ENCODE data around the gene AP2M1.

GRCh38 chr3:184129012-184129411, 45.6 kb upstream of the AP2M1 start:
- TF ChIP-seq CTCF (optimal IDR thresholded peaks at IDR 0.05 in 1 of 3, IDR thresholded peaks at IDR 0.05 in 1 of 3, conservative IDR thresholded peaks at IDR 0.05 in 1 of 3; ENCODE audit: extremely low read depth in 1 of 3, insufficient read depth in 2 of 3, low read length in 3 of 3) (peak; percentile 40 to 58 (median 52)), EZH2 (IDR thresholded peaks at IDR 0.05; ENCODE audit: low read length) (no peak)
